ENCODE results near the gene ELMO1. TPM values are rescaled to one million over a fixed set of nuclear protein-coding genes. Genes with fewer than 3 reads are reported as not detected.
"Not testable (repeated sequence)": the region's sequence is repeated elsewhere in the genome, so short reads cannot be mapped to it uniquely, and the experiment has no call there.

The ELMO1 gene
- total RNA-seq, 1 donor from 2014 or later = 151 TPM

GRCh38 chr7:37141742-37142141 lies 306.9 kb downstream of the ELMO1 start:
- H3K4me1 Mint-ChIP-seq (ENCODE audit: unreplicated experiment) = no peaks in the 10 kb centered on the region
- no peak for DNase-seq (ENCODE audit: low spot score)
- H3K27ac Mint-ChIP-seq (ENCODE audit: unreplicated experiment) = no peak overlapping the region
- peaks cover 34% of the 10 kb centered on the region for H3K36me3 Mint-ChIP-seq (ENCODE audit: low read depth, unreplicated experiment)
- H3K4me3 Mint-ChIP-seq (ENCODE audit: unreplicated experiment) = no peak overlapping the region
- TF ChIP-seq, protein P1, sequence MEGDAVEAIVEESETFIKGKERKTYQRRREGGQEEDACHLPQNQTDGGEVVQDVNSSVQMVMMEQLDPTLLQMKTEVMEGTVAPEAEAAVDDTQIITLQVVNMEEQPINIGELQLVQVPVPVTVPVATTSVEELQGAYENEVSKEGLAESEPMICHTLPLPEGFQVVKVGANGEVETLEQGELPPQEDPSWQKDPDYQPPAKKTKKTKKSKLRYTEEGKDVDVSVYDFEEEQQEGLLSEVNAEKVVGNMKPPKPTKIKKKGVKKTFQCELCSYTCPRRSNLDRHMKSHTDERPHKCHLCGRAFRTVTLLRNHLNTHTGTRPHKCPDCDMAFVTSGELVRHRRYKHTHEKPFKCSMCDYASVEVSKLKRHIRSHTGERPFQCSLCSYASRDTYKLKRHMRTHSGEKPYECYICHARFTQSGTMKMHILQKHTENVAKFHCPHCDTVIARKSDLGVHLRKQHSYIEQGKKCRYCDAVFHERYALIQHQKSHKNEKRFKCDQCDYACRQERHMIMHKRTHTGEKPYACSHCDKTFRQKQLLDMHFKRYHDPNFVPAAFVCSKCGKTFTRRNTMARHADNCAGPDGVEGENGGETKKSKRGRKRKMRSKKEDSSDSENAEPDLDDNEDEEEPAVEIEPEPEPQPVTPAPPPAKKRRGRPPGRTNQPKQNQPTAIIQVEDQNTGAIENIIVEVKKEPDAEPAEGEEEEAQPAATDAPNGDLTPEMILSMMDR (IDR thresholded peaks at IDR 0.05; ENCODE audit: unreplicated experiment) = no peak
- no peaks in the 10 kb centered on the region for H3K9me3 Mint-ChIP-seq (ENCODE audit: unreplicated experiment)
- no peaks in the 10 kb centered on the region for H3K27me3 Mint-ChIP-seq (ENCODE audit: unreplicated experiment)

DNA sequence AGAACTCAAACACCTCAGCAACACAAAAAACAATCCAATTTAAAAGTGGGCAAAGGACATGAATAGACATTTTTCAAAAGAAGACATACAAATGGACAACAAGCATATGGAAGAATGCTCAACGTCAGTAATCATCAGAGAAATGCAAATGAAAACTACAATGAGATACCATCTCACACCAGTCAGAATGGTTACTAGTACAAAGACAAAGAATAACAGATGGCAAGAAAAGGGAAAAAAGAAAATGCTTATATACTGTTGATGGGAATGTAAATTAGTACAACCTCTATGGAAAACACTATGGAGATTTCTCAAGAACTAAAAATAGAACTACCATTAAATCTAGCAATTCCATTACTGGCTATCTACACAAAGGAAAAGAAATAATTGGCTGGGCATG lies 314.8 kb downstream of the ELMO1 start:
- peaks cover 44% of the 10 kb centered on the region for H3K36me3 Mint-ChIP-seq (ENCODE audit: low read depth, unreplicated experiment)
- H3K4me1 Mint-ChIP-seq (ENCODE audit: unreplicated experiment); H3K27me3 Mint-ChIP-seq (ENCODE audit: unreplicated experiment); H3K9me3 Mint-ChIP-seq (ENCODE audit: unreplicated experiment); H3K27ac Mint-ChIP-seq (ENCODE audit: unreplicated experiment); H3K4me3 Mint-ChIP-seq (ENCODE audit: unreplicated experiment); DNase-seq (ENCODE audit: low spot score): not testable (repeated sequence)

DNA sequence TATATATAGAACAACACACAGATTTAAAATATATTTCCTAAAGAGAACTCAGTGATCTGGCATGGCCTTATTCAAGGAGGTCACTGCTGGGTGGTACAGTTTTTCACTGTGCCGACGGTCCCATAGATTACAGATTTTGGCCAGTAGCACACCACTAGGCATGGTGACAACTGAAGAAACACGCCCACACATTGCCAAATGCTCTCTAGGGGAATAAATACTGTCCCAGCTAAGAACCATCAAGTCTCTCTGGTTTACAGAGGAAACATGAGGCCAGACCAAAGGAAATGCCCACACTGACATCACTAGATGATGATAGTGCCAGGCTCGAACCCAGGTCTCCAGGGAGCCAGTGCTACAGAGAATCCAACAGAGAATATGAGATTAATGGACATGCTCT lies 316.8 kb downstream of the ELMO1 start:
- peaks cover 1% of the 10 kb centered on the region for H3K27me3 Mint-ChIP-seq (ENCODE audit: unreplicated experiment)
- no peak overlapping the region for H3K4me3 Mint-ChIP-seq (ENCODE audit: unreplicated experiment)
- H3K27ac Mint-ChIP-seq (ENCODE audit: unreplicated experiment) = no peak overlapping the region
- no peaks in the 10 kb centered on the region for H3K9me3 Mint-ChIP-seq (ENCODE audit: unreplicated experiment)
- TF ChIP-seq, protein P1 (IDR thresholded peaks at IDR 0.05; ENCODE audit: unreplicated experiment) = no peak
- peaks cover 2% of the 10 kb centered on the region for H3K4me1 Mint-ChIP-seq (ENCODE audit: unreplicated experiment)
- peaks cover 58% of the 10 kb centered on the region for H3K36me3 Mint-ChIP-seq (ENCODE audit: low read depth, unreplicated experiment)
- no peak for DNase-seq (ENCODE audit: low spot score)

DNA sequence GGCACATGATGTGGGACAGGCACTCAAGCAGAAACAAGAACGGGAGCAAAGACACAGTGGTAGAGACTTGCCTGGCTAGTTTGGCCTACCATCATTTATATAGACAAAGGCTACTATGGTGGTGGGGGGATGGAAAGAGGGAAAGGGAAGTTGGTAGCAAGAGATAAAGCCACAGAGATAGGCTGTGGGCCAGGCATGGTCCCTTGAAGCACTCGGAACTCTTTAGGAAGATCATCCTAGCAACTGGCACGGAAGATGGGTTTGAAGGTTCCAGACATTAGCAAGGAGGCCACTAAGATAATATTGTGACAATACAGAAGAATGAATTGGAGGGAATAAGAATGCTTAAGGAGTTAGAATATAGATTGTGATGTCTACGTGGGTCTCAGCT lies 319.6 kb downstream of the ELMO1 start:
- H3K9me3 Mint-ChIP-seq (ENCODE audit: unreplicated experiment) = peaks cover 4% of the 10 kb centered on the region
- peaks cover 64% of the 10 kb centered on the region for H3K36me3 Mint-ChIP-seq (ENCODE audit: low read depth, unreplicated experiment)
- H3K4me1 Mint-ChIP-seq (ENCODE audit: unreplicated experiment) = peaks cover 2% of the 10 kb centered on the region
- peaks cover 1% of the 10 kb centered on the region for H3K27me3 Mint-ChIP-seq (ENCODE audit: unreplicated experiment)
- DNase-seq (ENCODE audit: low spot score) = no peak
- H3K4me3 Mint-ChIP-seq (ENCODE audit: unreplicated experiment) = no peak overlapping the region
- TF ChIP-seq, protein P1 (IDR thresholded peaks at IDR 0.05; ENCODE audit: unreplicated experiment) = no peak
- no peak overlapping the region for H3K27ac Mint-ChIP-seq (ENCODE audit: unreplicated experiment)

DNA sequence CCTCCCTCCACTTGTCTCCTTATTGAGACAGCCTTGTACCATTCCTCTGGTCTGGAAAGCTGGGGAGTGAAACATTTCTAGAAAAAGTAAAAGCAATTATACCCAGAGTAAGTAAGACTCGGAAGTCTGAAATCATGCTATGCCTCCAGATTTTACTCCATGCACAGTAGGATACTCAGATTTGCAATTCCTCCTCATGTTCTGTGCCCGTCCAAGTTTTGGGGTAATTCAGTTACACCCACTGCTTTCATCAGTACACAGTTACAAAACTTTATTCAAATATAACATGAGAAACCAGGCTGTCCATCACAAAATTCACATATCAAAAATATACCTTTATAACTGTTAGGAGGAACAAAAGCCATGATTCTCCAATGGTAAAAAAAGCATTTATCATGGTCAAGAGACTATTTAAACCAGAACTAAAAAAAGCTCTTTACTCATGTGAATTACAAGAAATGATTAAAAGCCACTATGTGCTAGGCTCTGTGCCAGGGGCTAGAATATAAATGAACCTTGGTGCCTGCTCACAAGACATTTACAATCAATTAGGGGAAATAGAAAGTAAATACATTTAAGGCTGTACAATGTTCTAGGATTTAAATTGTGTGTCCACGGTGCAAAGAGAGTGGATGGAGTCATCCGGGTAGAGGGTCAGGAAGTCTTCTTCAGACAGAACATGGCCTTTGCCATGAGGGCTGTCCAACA lies 320.2 kb downstream of the ELMO1 start:
- Mint-ChIP-seq H3K9me3 (ENCODE audit: unreplicated experiment) (peaks cover 4% of the 10 kb centered on the region), H3K4me3 (ENCODE audit: unreplicated experiment) (no peak overlapping the region), H3K27ac (ENCODE audit: unreplicated experiment) (no peak overlapping the region), H3K4me1 (ENCODE audit: unreplicated experiment) (peaks cover 2% of the 10 kb centered on the region), H3K27me3 (ENCODE audit: unreplicated experiment) (peaks cover 1% of the 10 kb centered on the region), H3K36me3 (ENCODE audit: low read depth, unreplicated experiment) (peaks cover 64% of the 10 kb centered on the region)
- TF ChIP-seq, protein P1 (IDR thresholded peaks at IDR 0.05; ENCODE audit: unreplicated experiment) = no peak
- no peak for DNase-seq (ENCODE audit: low spot score)

Measured in endothelial cell (in vitro differentiated cells).